Endodermal cell (in vitro differentiated cells): Measurements from ENCODE around the gene ASCL4. TPM values are rescaled to one million over a fixed set of nuclear protein-coding genes. Genes with fewer than 3 reads are reported as not detected.

Experiments used
- DNase-seq: peaks from one replicate; pipeline ENCODE4 v3.0.0-alpha.2; 2017
- H3K27ac ChIP-seq: 2 replicates; pipeline ENCODE4 v1.5.1; 2013; ENCODE audit warnings: mild to moderate bottlenecking, low read depth, low read length, moderate library complexity
- H3K27me3 ChIP-seq: 2 replicates; pipeline ENCODE4 v1.6.1; 2013; ENCODE audit warnings: mild to moderate bottlenecking, low read length, moderate library complexity; ENCODE audit not compliant: insufficient read depth, control insufficient read depth, poor library complexity, severe bottlenecking
- H3K36me3 ChIP-seq: 2 replicates; pipeline ENCODE4 v1.7.0; 2013; ENCODE audit warnings: mild to moderate bottlenecking, low read length, moderate library complexity; ENCODE audit not compliant: control insufficient read depth, insufficient read depth
- H3K4me1 ChIP-seq: one replicate; pipeline ENCODE4 v1.7.0; 2013; ENCODE audit warnings: low read length; ENCODE audit not compliant: control insufficient read depth, insufficient read depth
- H3K4me3 ChIP-seq: 2 replicates; pipeline ENCODE4 v1.5.1; 2013; ENCODE audit warnings: mild to moderate bottlenecking, low read length, moderate library complexity
- H3K9ac ChIP-seq: 2 replicates; pipeline ENCODE4 v1.6.1; 2013; ENCODE audit warnings: mild to moderate bottlenecking, low read length, moderate library complexity; ENCODE audit not compliant: poor library complexity, severe bottlenecking; ENCODE audit errors: extremely low read depth
- H3K9me3 ChIP-seq: 2 replicates; pipeline ENCODE4 v1.6.1; 2013; ENCODE audit warnings: mild to moderate bottlenecking, low read length, moderate library complexity; ENCODE audit not compliant: control insufficient read depth
- H3K27ac Mint-ChIP-seq: 2 replicates; pipeline ENCODE4 v1.8.0; 2020; ENCODE audit warnings: mixed read lengths
- H3K27me3 Mint-ChIP-seq: 2 replicates; pipeline ENCODE4 v1.8.0; 2021; ENCODE audit warnings: mild to moderate bottlenecking, mixed read lengths; ENCODE audit not compliant: insufficient read depth
- H3K36me3 Mint-ChIP-seq: 2 replicates; pipeline ENCODE4 v1.8.0; 2020; ENCODE audit warnings: low read depth, mixed read lengths
- H3K4me1 Mint-ChIP-seq: 2 replicates; pipeline ENCODE4 v1.8.0; 2020; ENCODE audit warnings: mixed read lengths
- H3K4me3 Mint-ChIP-seq: 2 replicates; pipeline ENCODE4 v1.8.0; 2020; ENCODE audit warnings: mild to moderate bottlenecking, moderate library complexity, mixed read lengths
- H3K9me3 Mint-ChIP-seq: 2 replicates; pipeline ENCODE4 v1.8.0; 2020; ENCODE audit warnings: mild to moderate bottlenecking, mixed read lengths
- WGBS, 2 experiments: methylation state at CpG; one replicate each; pipeline versions ENCODE4 v1.1.5 to v1.1.7; 2013; ENCODE audit warnings: missing lambda C conversion rate in 2 of 2, mixed read lengths in 1 of 2; ENCODE audit not compliant: insufficient coverage in 1 of 2, insufficient read length in 1 of 2; 5-methylcytosine and 5-hydroxymethylcytosine counted together
- total RNA-seq, 2 donors: library from RNA; stranded (reverse); fragmentation: NEBNext Ultra II Directional in 1 of 2; extraction: Animal tissue kit (Norgen Biotek cat#: 25700) in 1 of 2; gene quantifications; 2 replicates in 1 of 2; 3 replicates in 1 of 2; pipeline ENCODE4 v1.2.1, GENCODE V29; 2021
- TF ChIP-seq, protein P1 (sequence below): fragments of 200-600 bp; sonication (generic); conservative IDR thresholded peaks from 2 replicates; pipeline ENCODE4 v1.5.0; 2021; ENCODE audit warnings: antibody characterized with exemption, mild to moderate bottlenecking

Gene ASCL4
- total RNA-seq, 2 donors from 2014 or later, result not detected

- H3K4me3 ChIP-seq, result peak overlapping the region; percentile 70
- H3K4me1 ChIP-seq, result no peaks in the 10 kb centered on the region
- no peaks in the 10 kb centered on the region for H3K9me3 ChIP-seq
- TF ChIP-seq, protein P1, sequence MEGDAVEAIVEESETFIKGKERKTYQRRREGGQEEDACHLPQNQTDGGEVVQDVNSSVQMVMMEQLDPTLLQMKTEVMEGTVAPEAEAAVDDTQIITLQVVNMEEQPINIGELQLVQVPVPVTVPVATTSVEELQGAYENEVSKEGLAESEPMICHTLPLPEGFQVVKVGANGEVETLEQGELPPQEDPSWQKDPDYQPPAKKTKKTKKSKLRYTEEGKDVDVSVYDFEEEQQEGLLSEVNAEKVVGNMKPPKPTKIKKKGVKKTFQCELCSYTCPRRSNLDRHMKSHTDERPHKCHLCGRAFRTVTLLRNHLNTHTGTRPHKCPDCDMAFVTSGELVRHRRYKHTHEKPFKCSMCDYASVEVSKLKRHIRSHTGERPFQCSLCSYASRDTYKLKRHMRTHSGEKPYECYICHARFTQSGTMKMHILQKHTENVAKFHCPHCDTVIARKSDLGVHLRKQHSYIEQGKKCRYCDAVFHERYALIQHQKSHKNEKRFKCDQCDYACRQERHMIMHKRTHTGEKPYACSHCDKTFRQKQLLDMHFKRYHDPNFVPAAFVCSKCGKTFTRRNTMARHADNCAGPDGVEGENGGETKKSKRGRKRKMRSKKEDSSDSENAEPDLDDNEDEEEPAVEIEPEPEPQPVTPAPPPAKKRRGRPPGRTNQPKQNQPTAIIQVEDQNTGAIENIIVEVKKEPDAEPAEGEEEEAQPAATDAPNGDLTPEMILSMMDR, result peak; percentile 65
- no peaks in the 10 kb centered on the region for H3K4me1 Mint-ChIP-seq
- H3K27ac Mint-ChIP-seq, result no peak overlapping the region
- peaks cover 95% of the 10 kb centered on the region for H3K27me3 ChIP-seq
- WGBS, 2 experiments, result 2 to 3% methylated on average over 33 to 66 of the region's 66 CpGs
- H3K36me3 Mint-ChIP-seq, result no peaks in the 10 kb centered on the region
- no peak overlapping the region for H3K9ac ChIP-seq
- H3K27ac ChIP-seq, result no peak overlapping the region
- H3K4me3 Mint-ChIP-seq, result peak overlapping the region; percentile 35
- H3K36me3 ChIP-seq, result no peaks in the 10 kb centered on the region
- DNase-seq, result peak; percentile 95
- peaks cover 92% of the 10 kb centered on the region for H3K27me3 Mint-ChIP-seq
- no peaks in the 10 kb centered on the region for H3K9me3 Mint-ChIP-seq
Observed at GRCh38 chr12:107775093-107775721, 703 bp downstream of the ASCL4 start.

DNA sequence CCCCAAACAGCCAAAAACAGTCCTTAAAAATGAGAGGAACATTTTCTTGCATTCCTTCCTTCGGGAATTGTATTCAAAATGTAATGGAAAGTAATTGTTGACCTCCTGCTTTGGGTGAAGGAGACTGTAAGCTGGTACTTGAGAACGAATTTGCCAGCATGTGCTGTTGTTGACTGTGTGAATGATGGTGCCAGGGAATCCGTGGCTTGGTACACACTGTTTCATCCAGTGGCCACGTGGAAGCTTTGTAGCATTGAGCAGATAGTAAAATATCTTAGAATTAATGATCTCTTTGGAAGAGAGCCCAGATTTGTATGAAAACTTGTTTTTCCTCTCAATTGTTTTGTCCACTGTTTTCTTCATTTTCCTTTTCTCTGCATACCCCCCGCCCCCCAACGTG is 1.7 kb downstream of the ASCL4 start:
- H3K27ac Mint-ChIP-seq, result no peak overlapping the region
- no peak overlapping the region for H3K4me3 Mint-ChIP-seq
- H3K27ac ChIP-seq, result no peak overlapping the region
- H3K4me3 ChIP-seq, result no peak overlapping the region
- H3K36me3 ChIP-seq, result no peaks in the 10 kb centered on the region
- H3K9ac ChIP-seq, result no peak overlapping the region
- TF ChIP-seq, protein P1, result no peak
- WGBS, 2 experiments, result 40 to 71% methylated on average over 3 to 6 of the region's 6 CpGs
- H3K36me3 Mint-ChIP-seq, result no peaks in the 10 kb centered on the region
- peaks cover 91% of the 10 kb centered on the region for H3K27me3 Mint-ChIP-seq
- no peaks in the 10 kb centered on the region for H3K4me1 Mint-ChIP-seq
- H3K27me3 ChIP-seq, result peaks cover 95% of the 10 kb centered on the region
- DNase-seq, result no peak
- no peaks in the 10 kb centered on the region for H3K9me3 ChIP-seq
- no peaks in the 10 kb centered on the region for H3K9me3 Mint-ChIP-seq
- H3K4me1 ChIP-seq, result no peaks in the 10 kb centered on the region

GRCh38 chr12:107778383-107779025 is 4.0 kb downstream of the ASCL4 start:
- Histone ChIP-seq H3K27ac (no peak overlapping the region), H3K4me3 (no peak overlapping the region), H3K9ac (no peak overlapping the region), H3K4me1 (no peaks in the 10 kb centered on the region), H3K36me3 (no peaks in the 10 kb centered on the region), H3K9me3 (no peaks in the 10 kb centered on the region), H3K27me3 (peaks cover 90% of the 10 kb centered on the region)
- WGBS, 2 experiments, result 89 to 90% methylated on average over 6 to 10 of the region's 11 CpGs
- Mint-ChIP-seq H3K9me3 (no peaks in the 10 kb centered on the region), H3K36me3 (no peaks in the 10 kb centered on the region), H3K4me3 (no peak overlapping the region), H3K27ac (no peak overlapping the region), H3K4me1 (no peaks in the 10 kb centered on the region), H3K27me3 (peaks cover 78% of the 10 kb centered on the region)
- no peak for DNase-seq
- TF ChIP-seq, protein P1, result no peak
